Uterus (tissue), 2 donors: ENCODE data around the gene ASIC2.

ENCODE experiments used
- POLR2A ChIP-seq, 2 donors: fragments of 450-650 bp; IDR thresholded peaks; one replicate each; pipeline ENCODE4 v1.6.1; 2016; ENCODE audit warnings: antibody characterized with exemption in 2 of 2, mild to moderate bottlenecking in 1 of 2, moderate library complexity in 1 of 2
- TF ChIP-seq, protein P1 (sequence below), 4 experiments: fragments of 200-600 bp in 2 of 4; fragments of 450-650 bp in 2 of 4; sonication (generic) in 2 of 4; IDR thresholded peaks; one replicate each; pipeline ENCODE4 v1.5.1; 2016 to 2019; ENCODE audit warnings: antibody characterized with exemption in 4 of 4, mild to moderate bottlenecking in 2 of 4, moderate library complexity in 1 of 4

DNA sequence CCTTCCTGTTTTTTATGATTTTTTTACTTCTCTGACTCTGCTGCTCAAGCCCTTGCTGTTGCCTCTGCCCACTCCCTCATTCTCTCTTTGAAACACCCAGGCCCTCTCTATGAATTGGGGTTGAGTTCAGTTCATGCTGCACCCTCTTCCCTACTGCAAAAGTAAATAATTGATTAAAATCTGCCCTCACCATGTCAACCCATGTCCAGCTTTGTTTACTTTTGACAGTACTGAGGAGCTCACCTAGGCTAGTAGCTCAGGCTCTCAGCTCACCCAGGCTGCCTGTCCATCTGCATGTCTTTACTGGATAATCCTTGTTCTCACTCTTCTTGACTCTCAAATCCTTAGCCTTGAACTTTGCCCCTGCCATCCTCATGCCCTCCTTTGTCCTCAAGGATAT, 206.2 kb downstream of the ASIC2 start:
- TF ChIP-seq, protein P1, sequence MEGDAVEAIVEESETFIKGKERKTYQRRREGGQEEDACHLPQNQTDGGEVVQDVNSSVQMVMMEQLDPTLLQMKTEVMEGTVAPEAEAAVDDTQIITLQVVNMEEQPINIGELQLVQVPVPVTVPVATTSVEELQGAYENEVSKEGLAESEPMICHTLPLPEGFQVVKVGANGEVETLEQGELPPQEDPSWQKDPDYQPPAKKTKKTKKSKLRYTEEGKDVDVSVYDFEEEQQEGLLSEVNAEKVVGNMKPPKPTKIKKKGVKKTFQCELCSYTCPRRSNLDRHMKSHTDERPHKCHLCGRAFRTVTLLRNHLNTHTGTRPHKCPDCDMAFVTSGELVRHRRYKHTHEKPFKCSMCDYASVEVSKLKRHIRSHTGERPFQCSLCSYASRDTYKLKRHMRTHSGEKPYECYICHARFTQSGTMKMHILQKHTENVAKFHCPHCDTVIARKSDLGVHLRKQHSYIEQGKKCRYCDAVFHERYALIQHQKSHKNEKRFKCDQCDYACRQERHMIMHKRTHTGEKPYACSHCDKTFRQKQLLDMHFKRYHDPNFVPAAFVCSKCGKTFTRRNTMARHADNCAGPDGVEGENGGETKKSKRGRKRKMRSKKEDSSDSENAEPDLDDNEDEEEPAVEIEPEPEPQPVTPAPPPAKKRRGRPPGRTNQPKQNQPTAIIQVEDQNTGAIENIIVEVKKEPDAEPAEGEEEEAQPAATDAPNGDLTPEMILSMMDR (IDR thresholded peaks at IDR 0.05): no peak
- TF ChIP-seq POLR2A (IDR thresholded peaks at IDR 0.05): no peak
